GM21619 (cell line): ENCODE results near the gene COMMD4.
"Not testable (repeated sequence)": the region's sequence is repeated elsewhere in the genome, so short reads cannot be mapped to it uniquely, and the experiment has no call there.

Experiments
- ATAC-seq: cut with Tn5 transposase; IDR thresholded peaks from one replicate; pipeline ENCODE4 v1.9.1; 2021; ENCODE audit not compliant: unreplicated experiment

COMMD4 gene

GRCh38 chr15:75329571-75329970 is 6.3 kb upstream of the COMMD4 start:
- no peak for ATAC-seq

- not testable (repeated sequence) for ATAC-seq
Observed at GRCh38 chr15:75332093-75332492, 3.8 kb upstream of the COMMD4 start.

- not testable (repeated sequence) for ATAC-seq
Observed at GRCh38 chr15:75333654-75334419, 2.0 kb upstream of the COMMD4 start.

- ATAC-seq: no peak
Observed at GRCh38 chr15:75335313-75335704, 554 bp upstream of the COMMD4 start.

GRCh38 chr15:75338661-75339240 is 2.9 kb downstream of the COMMD4 start:
- ATAC-seq: no peak

GRCh38 chr15:75339531-75340240 is 3.8 kb downstream of the COMMD4 start:
- ATAC-seq: no peak

- no peak for ATAC-seq
Observed at GRCh38 chr15:75342221-75342620, 6.4 kb downstream of the COMMD4 start.

- not testable (repeated sequence) for ATAC-seq
Observed at GRCh38 chr15:75343953-75344352, 8.1 kb downstream of the COMMD4 start.

GRCh38 chr15:75346796-75347221 is 10.9 kb downstream of the COMMD4 start, which contains the start of gene NEIL1:
NEIL1 (plus strand) TSS chr15:75347039; CDS start chr15:75348906, 1,867 bp downstream.
- ATAC-seq: no peak

GRCh38 chr15:75347222-75348033 is 11.6 kb downstream of the COMMD4 start:
- ATAC-seq: peak; percentile 62

- no peak for ATAC-seq
Observed at GRCh38 chr15:75348034-75348561, 12.2 kb downstream of the COMMD4 start.

- ATAC-seq: no peak
Observed at GRCh38 chr15:75348562-75349350, 12.9 kb downstream of the COMMD4 start.

GRCh38 chr15:75349351-75349669 is 13.4 kb downstream of the COMMD4 start:
- not testable (repeated sequence) for ATAC-seq

GRCh38 chr15:75349851-75350588 is 14.2 kb downstream of the COMMD4 start:
- no peak for ATAC-seq

GRCh38 chr15:75350601-75351361 is 14.9 kb downstream of the COMMD4 start:
- ATAC-seq: no peak

- ATAC-seq: no peak
Observed at GRCh38 chr15:75352186-75353080, 16.6 kb downstream of the COMMD4 start.

GRCh38 chr15:75353604-75354003 is 17.7 kb downstream of the COMMD4 start:
- no peak for ATAC-seq

GRCh38 chr15:75354454-75354853 is 18.6 kb downstream of the COMMD4 start:
- no peak for ATAC-seq
